ENCODE results near the gene ANKMY1.

Gene ANKMY1

DNA sequence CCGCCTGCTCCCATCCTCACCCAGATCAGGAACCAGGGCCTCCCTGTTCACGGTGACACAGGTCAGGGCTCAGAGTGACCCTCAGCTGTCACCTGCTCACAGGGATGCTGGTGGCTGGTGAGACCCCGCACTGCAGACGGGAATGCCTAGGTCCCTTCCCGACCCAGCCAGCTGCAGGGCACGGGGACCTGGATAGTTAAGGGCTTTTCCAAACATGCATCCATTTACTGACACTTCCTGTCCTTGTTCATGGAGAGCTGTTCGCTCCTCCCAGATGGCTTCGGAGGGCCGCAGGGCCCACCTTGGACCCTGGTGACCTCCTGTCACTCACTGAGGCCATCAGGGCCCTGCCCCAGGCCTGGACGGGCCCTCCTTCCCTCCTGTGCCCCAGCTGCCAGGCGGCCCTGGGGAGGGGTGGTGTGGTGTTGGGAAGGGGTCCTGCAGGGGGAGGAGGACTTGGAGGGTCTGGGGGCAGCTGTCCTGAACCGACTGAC, 90.6 kb downstream of the ANKMY1 start:
- no peak for DNase-seq

DNA sequence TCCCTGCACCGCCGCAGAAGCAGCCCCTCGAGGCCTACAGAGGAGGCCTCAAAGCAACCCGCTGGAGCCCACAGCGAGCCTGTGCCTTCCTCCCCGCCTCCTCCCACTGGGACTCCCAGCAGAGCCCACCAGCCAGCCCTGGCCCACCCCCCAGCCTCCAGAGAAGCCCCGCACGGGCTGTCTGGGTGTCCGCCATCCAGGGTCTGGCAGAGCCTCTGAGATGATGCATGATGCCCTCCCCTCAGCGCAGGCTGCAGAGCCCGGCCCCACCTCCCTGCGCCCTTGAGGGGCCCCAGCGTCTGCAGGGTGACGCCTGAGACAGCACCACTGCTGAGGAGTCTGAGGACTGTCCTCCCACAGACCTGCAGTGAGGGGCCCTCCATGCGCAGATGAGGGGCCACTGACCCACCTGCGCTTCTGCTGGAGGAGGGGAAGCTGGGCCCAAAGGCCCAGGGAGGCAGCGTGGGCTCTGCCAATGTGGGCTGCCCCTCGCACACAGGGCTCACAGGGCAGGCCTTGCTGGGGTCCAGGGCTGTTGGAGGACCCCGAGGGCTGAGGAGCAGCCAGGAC, 91.1 kb downstream of the ANKMY1 start:
- DNase-seq, result no peak

DNA sequence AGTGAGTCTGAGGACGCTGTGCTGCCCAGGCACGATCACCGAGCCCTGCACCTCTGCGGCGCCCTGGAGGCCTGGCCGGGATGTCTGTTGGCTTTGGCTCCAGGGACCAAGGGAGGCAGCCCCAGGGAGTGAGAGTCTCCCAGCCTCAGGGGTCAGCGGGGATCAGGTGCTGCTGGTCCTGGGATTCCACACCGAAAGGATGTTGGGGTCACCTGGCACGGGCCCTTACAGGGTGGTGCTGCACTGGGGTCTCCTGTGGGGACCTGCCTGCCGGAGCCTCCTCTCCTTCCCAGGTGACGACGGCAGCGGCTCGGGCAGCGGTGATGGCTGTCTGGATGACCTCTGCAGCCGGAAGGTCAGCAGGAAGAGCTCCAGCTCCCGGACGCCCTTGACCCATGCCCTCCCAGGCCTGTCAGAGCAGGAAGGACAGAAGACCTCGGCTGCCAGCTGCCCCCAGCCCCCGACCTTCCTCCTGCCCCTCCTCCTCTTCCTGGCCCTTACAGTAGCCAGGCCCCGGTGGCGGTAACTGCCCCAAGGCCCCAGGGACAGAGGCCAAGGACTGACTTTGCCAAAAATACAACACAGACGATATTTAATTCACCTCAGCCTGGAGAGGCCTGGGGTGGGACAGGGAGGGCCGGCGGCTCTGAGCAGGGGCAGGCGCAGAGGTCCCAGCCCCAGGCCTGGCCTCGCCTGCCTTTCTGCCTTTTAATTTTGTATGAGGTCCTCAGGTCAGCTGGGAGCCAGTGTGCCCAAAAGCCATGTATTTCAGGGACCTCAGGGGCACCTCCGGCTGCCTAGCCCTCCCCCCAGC, 91.8 kb downstream of the ANKMY1 start:
- no peak for DNase-seq

DNA sequence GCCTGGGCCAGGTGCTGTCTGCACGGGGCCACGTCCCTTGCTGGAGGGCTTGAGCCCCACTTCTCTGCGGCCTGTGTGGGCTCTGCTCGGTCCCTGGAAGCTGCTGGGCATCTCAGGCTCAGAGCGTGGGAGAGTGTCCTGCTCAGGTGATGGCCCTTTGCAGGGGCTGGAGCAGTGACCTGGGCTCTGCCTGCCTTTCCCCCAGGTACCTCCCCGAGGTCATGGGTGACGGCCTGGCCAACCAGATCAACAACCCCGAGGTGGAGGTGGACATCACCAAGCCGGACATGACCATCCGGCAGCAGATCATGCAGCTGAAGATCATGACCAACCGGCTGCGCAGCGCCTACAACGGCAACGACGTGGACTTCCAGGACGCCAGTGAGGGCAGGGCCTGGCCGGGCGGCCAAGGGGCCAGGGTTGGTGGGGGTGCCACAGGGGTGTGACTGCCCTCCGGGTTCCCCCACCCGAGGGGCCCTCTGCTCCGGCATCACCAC, 92.5 kb downstream of the ANKMY1 start:
- no peak for DNase-seq

DNA sequence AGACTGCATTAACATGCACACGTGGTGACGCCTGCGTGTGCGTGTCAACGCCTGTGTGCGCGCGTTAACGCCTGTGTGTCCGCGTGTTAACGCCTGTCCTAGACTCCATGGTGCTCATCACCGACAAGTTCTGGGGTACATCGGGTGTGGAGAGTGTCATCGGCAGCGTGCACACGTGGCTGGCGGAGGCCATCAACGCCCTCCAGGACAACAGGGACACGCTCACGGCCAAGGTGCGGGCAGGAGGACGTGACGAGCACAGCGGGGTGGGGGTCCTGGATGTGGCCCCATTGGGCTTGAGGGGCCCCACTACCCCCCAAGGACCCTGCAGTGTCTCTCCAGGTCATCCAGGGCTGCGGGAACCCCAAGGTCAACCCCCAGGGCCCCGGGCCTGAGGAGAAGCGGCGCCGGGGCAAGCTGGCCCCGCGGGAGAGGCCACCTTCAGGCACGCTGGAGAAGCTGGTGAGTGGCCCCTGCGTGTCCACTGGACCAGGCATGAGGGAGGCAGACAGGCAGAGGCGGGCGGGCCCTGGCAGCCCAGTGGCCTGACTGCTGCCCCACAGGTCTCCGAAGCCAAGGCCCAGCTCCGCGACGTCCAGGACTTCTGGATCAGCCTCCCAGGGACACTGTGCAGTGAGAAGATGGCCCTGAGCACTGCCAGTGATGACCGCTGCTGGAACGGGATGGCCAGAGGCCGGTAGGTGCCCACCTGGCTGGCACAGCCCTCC, 93.1 kb downstream of the ANKMY1 start:
- no peak for DNase-seq

DNA sequence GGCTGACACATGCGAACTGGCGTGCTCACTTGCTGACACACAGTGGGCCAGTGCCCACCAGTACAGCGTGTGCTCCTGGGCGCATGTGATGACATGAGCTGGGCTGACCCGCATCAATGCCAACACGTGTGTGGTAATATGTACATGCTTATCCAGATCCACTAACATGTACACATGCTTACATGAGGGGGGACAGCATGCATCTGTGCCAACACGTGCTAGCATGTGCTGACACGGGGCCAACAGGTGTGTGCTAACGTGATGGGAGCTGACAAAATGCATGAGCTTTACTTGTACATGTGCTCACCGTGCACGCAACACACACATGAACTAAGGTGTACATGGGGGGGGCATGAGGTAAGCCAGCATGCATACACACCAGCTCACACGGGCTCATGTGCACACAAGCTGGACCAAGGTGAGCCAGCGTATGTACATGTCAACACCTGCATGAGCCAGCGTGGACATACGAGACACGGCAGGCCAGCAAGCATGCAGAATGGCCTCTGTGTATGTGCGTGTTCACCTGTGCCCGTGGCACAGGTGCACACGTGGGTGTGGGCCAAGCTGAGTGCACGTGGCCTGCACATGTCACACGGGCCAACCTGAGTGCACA, 93.8 kb downstream of the ANKMY1 start:
- no peak for DNase-seq

DNA sequence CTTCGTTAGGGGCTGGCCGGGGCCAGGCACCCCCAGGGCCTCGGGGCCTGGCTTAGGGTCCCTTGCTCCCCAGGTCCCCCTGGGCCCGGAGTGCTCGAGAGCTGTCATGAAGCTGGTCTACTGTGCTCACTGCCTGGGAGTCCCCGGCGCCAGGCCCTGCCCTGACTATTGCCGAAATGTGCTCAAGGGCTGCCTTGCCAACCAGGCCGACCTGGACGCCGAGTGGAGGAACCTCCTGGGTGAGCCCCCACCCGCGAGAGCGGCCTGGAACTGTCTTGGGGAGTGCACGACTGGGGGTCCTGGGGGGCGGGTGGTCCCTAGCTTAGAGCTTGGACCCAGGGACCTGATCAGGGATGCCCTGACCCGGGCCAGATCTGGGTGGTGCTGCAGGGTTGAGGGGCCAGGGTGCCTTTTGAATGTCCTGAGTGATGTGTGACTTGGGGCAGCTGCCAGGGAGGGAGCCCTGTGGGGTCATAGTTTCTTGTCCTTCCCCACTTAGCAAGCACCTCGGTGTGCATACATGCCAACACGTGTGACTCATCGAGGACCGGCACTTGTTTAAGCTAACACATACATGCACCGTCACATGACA, 94.4 kb downstream of the ANKMY1 start:
- DNase-seq, result no peak

DNA sequence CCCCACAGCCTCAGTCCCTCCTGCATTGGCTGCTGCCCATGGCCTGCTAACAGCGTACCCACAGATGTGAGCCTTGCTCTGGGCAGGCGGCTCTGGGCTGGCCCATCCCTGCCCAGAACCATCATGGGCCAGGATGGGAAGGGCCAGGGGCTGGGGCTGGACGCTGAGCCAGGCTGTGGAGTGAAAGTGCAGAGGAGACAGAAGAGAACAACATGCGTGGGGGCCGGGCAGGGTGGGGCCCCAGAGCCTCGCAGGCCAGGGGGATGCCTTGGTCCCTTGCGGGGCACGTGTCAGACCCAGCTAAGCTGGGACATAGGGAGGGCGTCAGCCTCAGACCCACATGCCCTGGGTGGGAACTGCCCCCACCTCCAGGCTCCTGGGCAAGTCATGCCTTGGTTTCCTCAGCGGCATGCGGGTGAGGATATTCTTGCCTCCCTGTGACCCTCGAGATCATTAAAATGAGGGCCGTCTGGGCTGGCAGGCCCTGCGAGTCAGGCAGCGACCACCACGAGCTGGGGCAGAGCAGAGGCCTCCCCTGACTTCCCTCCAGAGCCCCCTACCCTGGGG, 95.0 kb downstream of the ANKMY1 start:
- DNase-seq, result no peak

DNA sequence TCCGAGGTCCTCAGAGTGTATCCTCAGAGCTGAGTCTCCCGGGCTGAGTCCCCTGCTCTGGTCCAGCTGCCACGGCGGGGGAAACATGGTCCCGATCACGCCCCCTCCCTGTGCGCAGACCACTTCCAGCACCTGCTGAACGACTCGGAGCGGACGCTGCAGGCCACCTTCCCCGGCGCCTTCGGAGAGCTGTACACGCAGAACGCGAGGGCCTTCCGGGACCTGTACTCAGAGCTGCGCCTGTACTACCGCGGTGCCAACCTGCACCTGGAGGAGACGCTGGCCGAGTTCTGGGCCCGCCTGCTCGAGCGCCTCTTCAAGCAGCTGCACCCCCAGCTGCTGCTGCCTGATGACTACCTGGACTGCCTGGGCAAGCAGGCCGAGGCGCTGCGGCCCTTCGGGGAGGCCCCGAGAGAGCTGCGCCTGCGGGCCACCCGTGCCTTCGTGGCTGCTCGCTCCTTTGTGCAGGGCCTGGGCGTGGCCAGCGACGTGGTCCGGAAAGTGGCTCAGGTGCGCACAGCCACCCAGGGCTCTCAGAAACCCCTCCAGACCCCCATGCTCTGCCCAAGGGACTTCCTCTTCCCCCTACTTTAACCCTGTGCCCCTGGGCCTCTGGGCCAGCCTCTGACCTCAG, 95.6 kb downstream of the ANKMY1 start:
- DNase-seq, result no peak

DNA sequence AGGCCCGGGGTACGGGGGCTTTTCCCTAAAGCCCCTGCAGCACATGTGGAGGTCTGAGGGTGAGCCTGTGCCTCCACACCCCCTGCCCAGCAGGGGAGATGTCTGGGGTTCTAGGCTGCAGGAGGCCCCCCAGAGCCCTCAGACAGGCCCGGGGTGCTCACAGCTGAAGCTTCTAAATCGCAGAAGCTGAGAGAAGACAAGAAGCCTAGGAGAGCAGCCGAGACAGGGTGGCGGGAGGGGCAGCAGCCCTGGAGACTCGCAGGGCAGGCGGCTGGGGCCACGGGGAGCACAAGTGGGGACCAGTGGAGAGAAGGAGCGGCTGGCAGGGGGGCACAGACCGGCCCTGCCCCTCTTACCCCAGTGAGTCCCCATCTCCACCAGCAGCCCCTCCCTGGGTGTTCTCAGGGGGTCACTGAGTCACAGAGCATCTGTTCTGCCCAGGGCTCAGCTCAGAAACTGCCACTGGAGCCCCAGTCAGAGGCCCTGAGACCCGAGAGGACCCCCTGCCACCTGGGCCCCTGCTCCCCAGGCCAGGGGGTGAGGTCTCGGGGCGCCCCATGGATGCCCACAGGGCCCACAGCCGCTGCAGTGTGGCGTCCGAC, 96.2 kb downstream of the ANKMY1 start:
- no peak for DNase-seq

DNA sequence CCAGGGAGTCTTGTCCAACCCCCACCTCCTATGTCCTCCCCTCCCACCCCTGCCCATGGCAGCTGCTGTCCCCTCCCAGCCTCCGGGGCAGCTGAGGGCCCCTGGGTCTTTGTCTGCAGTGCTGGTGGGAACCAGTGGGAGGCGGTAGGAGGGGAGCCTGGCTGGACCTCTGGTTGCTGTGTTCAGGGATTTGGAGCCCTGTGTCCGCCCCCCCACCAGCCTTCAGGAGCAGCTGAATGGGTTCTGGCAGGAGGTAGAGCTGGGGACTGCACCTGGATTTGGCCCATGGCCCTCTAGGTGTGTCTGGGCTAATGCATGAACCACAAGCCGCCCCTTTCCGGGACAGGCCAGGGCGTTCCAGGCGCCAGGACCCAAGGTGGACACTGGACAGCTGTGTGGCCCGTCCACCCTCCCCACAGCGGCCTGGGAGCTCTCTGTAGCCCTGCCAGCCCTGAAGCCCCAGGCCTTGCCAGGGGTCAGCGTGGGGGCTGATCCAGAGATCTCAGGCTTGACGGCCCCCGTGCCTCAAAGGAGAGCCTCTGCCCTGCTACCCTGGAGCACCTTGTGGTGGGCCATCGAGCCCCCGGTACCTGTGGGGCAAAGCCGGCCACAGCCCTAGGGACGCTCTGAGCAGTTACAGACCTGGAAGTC, 96.9 kb downstream of the ANKMY1 start:
- no peak for DNase-seq

DNA sequence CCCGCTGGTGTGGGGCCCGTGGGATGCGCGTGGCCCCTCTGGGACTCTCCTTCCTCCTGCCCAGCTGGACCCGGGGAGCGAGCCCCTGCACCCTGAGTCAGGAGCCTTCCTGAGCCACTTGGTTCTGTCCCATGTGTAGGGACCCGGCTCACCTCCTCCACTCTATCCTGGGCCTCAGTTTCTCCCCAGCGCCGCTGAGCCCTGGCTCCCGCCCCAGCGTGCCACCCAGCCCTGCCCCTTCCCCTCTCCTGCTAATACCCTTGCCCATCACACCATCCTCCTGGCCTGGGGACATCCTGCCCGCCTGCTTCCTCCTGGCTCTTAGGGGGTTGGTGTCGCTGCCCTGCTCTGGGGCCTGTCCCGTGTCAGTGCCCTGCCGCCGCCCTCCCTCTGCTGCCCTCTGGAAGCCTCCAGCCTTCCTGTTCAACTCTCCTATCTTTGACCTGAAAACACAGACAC, 97.5 kb downstream of the ANKMY1 start:
- DNase-seq, result no peak

DNA sequence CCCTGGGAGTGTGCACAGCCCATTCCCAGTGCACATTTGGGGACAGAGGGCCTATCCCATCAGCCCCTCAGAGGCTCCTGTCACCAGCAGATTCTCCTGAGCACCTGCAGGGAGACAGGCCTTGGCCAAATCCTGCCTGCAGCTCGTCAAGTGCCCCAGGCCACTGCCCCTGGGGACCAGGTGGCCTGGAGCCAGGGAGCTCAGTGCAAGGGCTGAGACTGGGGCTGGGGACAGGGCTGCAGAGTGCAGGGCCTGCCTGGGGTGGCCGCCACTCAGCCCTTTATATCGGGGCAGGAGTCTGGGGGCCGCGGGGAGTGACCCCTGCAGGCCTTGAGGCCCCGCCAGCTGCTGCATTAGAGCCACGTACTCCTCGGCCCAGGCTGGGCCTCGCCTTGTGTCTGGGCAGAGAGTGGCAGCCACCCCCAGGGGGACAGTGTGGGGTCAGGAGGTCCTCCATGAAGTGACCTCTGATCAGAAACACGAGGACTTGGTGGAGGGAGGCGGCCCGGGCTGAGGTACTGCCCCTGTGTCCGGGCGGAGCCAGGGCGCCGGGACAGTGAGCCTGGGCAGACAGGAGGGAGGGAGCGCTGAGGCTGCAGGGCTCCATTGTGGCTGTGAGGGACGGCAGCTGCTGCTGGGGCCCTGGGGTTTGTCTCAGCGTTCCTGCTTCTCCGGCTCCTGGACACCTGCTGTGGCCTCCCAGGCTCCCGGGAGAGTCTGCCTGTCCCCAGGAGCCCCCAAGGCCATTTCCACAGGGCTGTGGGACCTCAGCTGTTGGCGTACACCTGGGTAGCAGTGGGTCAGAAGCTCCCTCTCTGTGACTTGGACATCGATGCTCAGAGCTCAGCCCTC, 98.2 kb downstream of the ANKMY1 start:
- DNase-seq, result no peak

DNA sequence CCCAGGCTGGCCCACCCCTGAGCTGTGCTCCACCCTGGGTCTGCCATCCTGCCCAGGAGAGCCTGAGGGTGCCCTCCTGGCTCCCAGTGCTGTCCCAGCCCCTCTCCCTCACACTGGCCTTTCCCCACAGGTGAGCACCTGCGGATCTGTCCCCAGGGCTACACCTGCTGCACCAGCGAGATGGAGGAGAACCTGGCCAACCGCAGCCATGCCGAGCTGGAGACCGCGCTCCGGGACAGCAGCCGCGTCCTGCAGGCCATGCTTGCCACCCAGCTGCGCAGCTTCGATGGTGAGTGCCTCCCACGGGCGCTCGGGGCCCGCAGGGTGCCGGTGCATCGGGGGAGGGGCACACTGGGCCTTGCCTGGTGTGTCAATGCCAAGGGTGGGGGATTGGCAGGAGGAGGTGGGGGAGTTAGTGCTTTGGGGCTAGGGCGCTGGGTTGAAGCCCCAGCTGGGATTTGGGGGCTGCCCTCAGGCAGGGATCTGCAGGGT, 98.8 kb downstream of the ANKMY1 start:
- no peak for DNase-seq

DNA sequence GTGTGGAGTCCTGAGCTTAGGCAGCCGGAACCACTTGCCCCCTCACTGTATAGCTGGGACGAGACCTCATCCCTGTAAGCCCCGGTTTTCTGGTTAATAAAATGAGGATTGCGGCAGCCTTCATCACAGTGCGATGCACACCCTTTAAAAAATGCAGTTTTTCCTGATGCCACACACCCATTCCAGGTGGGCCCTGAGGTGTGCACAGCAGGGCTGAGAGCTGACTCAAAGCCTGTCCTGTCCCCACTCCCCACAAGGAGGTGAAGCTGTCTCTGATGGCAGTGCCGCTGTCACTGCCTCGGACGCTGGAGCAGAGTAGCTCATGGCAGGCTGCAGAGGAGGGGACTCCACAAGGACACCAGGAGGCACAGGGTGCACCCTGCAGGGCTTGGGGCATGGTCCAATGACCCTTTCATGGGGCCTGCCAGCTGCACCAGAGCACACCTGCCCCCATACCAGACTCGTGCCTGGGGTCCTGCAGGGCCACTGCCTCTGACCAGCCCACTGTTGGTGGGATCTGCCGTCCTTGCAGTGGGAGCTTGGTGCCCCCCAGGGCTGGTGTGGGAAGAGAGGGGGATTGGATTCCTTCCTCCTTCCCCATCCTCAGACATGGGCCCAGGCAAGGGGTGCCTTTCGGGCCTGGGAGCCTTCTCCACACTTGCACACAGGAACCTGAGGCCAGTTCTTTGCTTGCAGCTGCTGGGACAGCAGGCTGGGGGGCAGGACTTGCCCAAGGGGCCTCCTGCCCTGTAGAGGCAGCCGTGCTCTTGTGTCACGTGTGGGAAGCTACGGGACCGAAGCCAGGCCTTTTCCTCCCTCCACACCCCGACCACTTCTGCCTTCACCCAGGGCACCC, 99.5 kb downstream of the ANKMY1 start:
- DNase-seq, result no peak

DNA sequence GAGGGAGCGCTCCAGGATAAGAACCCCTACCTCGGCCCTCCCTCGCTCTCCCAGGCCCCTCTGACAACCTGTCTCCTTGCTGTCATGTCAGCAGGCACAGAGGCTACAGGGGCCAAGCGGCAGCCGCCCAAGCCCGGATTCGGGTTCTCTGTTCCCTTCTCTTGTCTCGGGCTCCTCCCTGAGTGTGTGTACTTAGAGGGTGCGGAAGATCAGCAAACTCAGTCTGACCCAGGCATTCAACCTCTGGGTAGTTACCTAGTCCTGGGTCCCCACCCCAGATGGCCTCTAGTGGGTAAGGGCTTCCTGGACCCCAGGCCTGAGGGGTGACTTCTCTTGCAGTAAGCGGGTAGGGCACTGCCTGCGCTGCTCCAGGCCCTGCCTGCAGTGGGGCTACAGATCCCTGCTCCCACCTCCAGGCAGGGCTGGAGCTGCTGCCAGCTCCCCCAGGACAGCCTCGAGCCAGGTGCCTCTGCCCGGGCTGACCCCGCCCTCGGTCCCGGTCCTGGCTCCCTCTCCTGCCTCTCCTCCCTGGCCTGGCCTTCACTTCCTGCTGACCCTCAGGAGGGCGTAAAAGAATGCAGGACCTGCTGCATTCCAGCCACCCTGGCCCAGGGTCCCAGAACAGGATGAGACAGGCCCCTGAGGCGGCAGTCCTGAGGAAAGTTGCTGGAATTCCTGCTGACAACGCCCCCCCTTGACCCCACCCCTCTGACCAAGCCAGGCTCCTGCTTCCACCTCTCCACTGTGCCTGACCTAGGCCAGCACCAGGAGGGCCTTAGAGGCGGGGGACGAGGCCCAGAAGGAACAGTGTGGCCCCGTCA, 100.4 kb downstream of the ANKMY1 start:
- DNase-seq, result no peak

DNA sequence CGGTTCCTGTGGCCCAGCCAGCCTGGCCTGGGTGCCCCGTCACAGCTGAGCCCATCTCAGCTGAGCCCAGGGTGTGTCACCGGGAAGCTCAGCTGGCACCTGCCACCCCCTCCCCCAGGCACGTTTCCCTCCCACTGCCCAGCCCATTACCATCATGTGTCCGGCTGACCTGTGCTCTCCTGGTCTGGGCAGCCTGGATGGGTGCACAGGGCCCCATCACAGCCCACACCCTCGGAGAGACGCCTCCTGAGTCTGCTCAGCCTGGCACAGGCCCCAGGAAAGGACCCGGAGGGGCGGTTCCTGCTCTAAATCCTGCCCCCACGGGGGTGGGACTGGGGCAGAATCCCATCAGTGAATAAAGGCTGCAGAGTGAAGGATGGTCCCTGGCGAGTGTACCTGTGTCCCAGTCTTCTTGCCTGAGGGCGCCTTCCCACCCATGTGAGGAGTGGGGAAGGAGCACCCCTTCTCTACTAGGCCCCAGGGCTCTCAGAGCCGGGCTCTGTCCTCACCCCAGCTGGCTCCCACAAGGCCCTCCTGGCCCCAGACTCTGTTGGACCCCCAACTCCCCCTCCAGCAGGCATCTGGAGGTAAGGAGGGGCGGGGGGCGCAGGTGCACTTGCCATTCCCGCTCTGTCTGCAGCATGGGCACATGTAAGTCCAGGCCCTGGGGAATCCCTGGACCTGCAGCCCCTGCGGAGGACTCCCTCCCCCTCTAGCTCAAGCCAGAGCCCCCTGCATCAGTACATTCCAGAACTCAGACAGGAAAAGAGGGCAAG, 101.2 kb downstream of the ANKMY1 start:
- no peak for DNase-seq
